Mucosa of descending colon (tissue), 3 donors: ENCODE data around the gene SPATA12. TPM values are rescaled to one million over a fixed set of nuclear protein-coding genes. Genes with fewer than 3 reads are reported as not detected.

Experiments
- ATAC-seq: fragments of 200-7000 bp; cut with Tn5 transposase; one replicate; pipeline ENCODE4 v1.9.1; 2020; ENCODE audit warnings: mild to moderate bottlenecking, moderate library complexity
- DNase-seq, 3 donors: peaks; one replicate each; pipeline ENCODE4 v3.0.0-alpha.2; 2020
- H3K36me3 ChIP-seq: fragments of 200-600 bp; one replicate; pipeline ENCODE4 v1.8.0; 2021; ENCODE audit warnings: low read depth, mild to moderate bottlenecking
- H3K4me1 ChIP-seq: fragments of 200-600 bp; one replicate; pipeline ENCODE4 v1.8.0; 2021; ENCODE audit warnings: low read depth, mild to moderate bottlenecking
- H3K4me3 ChIP-seq: fragments of 200-600 bp; one replicate; pipeline ENCODE4 v1.8.0; 2021; ENCODE audit warnings: mild to moderate bottlenecking
- H3K9me3 ChIP-seq: fragments of 200-600 bp; one replicate; pipeline ENCODE4 v1.8.0; 2021; ENCODE audit warnings: mild to moderate bottlenecking
- CTCF ChIP-seq: fragments of 200-600 bp; IDR thresholded peaks from one replicate; pipeline ENCODE4 v1.8.0; 2022; ENCODE audit warnings: antibody characterized with exemption, mild to moderate bottlenecking
- intact Hi-C, 2 donors: fragments of 100-400 bp; cut with DNase I in 1 of 2; cut with micrococcal nuclease in 1 of 2; formaldehyde crosslinking; loops; one replicate each; pipeline versions ENCODE4 v1.11.0 to v1.11.1; 2022; cut with DNase I, micrococcal nuclease
- total RNA-seq, 3 donors: library from RNA; stranded (reverse); fragmentation: NEBNext Ultra II Directional in 2 of 3; extraction: Animal tissue kit (Norgen Biotek cat#: 25700) in 2 of 3; gene quantifications; one replicate each; pipeline versions ENCODE4 v1.2.1 to v1.2.4, GENCODE V29; 2021 to 2023
- donor health status: DM: no; HTN: no; CAD: no; lungs with moderate emphysema.
- donor health status: DM: no; HTN: no; CAD: no.
- donor health status: DM: no; HTN: yes; CAD: no.

Gene SPATA12
- total RNA-seq, 3 donors from 2014 or later = 0.14 TPM; not detected in 2

GRCh38 chr3:57089043-57089442 is 28.6 kb downstream of the SPATA12 start:
- Histone ChIP-seq H3K4me1 (no peaks in the 10 kb centered on the region), H3K4me3 (no peak overlapping the region), H3K9me3 (no peaks in the 10 kb centered on the region), H3K36me3 (no peaks in the 10 kb centered on the region)
- ATAC-seq = no peak
- DNase-seq = no peak
- TF ChIP-seq CTCF = no peak
- intact Hi-C loops = no loop called here

GRCh38 chr3:57091521-57092273 is 31.2 kb downstream of the SPATA12 start:
- H3K9me3 ChIP-seq = no peaks in the 10 kb centered on the region
- DNase-seq (no peak), ATAC-seq (no peak)
- H3K36me3 ChIP-seq = no peaks in the 10 kb centered on the region
- intact Hi-C loops = no loop called here
- TF ChIP-seq CTCF = no peak
- no peaks in the 10 kb centered on the region for H3K4me1 ChIP-seq
- H3K4me3 ChIP-seq = no peak overlapping the region

- no peaks in the 10 kb centered on the region for H3K9me3 ChIP-seq
- no peak for ATAC-seq
- no peak for TF ChIP-seq CTCF
- H3K4me1 ChIP-seq = no peaks in the 10 kb centered on the region
- no peak overlapping the region for H3K4me3 ChIP-seq
- intact Hi-C loops = no loop called here
- H3K36me3 ChIP-seq = no peaks in the 10 kb centered on the region
- DNase-seq = no peak
These were observed 33.0 kb downstream of the SPATA12 start for GRCh38 chr3:57093489-57093888.

- H3K36me3 ChIP-seq = no peaks in the 10 kb centered on the region
- DNase-seq = no peak
- intact Hi-C loops = no loop called here
- no peaks in the 10 kb centered on the region for H3K9me3 ChIP-seq
- no peaks in the 10 kb centered on the region for H3K4me1 ChIP-seq
- no peak overlapping the region for H3K4me3 ChIP-seq
- ATAC-seq = no peak
- no peak for TF ChIP-seq CTCF
These were observed 33.6 kb downstream of the SPATA12 start for GRCh38 chr3:57093971-57094535.

GRCh38 chr3:57094575-57094974 is 34.1 kb downstream of the SPATA12 start:
- Histone ChIP-seq H3K36me3 (no peaks in the 10 kb centered on the region), H3K4me3 (no peak overlapping the region), H3K9me3 (no peaks in the 10 kb centered on the region), H3K4me1 (no peaks in the 10 kb centered on the region)
- DNase-seq (no peak), ATAC-seq (no peak)
- intact Hi-C loops = no loop called here
- TF ChIP-seq CTCF = no peak
